Kidney epithelial cell (primary cell): ENCODE data around the gene CCDC138. TPM values are rescaled to one million over a fixed set of nuclear protein-coding genes. Genes with fewer than 3 reads are reported as not detected.

ENCODE experiments used
- DNase-seq: peaks from one replicate; pipeline ENCODE4 v3.0.0-alpha.2; 2010; ENCODE audit warnings: low read depth
- H3K27me3 ChIP-seq: 2 replicates; pipeline ENCODE4 v1.6.0; 2011; ENCODE audit warnings: low read length; ENCODE audit not compliant: control insufficient read depth, insufficient read depth
- H3K36me3 ChIP-seq: 2 replicates; pipeline ENCODE4 v1.5.1; 2011; ENCODE audit warnings: low read length; ENCODE audit not compliant: control insufficient read depth, insufficient read depth
- H3K4me3 ChIP-seq: 2 replicates; pipeline ENCODE4 v1.5.1; 2011; ENCODE audit warnings: low read depth, mild to moderate bottlenecking, control low read depth, low read length
- total RNA-seq: library from RNA; depleted of rRNA; stranded (reverse); fragments of >200 nt; gene quantifications from 2 replicates; pipeline ENCODE4 v1.2.3, GENCODE V29; 2015
- TF ChIP-seq, protein P1 (sequence below): IDR thresholded peaks from 2 replicates; pipeline ENCODE4 v1.5.1; 2011; ENCODE audit warnings: mild to moderate bottlenecking, moderate library complexity, low read length, control low read depth, inconsistent platforms; ENCODE audit not compliant: insufficient read depth, poor library complexity, severe bottlenecking

The CCDC138 gene
- total RNA-seq, 1 donor from 2014 or later: 3.7 TPM

DNA sequence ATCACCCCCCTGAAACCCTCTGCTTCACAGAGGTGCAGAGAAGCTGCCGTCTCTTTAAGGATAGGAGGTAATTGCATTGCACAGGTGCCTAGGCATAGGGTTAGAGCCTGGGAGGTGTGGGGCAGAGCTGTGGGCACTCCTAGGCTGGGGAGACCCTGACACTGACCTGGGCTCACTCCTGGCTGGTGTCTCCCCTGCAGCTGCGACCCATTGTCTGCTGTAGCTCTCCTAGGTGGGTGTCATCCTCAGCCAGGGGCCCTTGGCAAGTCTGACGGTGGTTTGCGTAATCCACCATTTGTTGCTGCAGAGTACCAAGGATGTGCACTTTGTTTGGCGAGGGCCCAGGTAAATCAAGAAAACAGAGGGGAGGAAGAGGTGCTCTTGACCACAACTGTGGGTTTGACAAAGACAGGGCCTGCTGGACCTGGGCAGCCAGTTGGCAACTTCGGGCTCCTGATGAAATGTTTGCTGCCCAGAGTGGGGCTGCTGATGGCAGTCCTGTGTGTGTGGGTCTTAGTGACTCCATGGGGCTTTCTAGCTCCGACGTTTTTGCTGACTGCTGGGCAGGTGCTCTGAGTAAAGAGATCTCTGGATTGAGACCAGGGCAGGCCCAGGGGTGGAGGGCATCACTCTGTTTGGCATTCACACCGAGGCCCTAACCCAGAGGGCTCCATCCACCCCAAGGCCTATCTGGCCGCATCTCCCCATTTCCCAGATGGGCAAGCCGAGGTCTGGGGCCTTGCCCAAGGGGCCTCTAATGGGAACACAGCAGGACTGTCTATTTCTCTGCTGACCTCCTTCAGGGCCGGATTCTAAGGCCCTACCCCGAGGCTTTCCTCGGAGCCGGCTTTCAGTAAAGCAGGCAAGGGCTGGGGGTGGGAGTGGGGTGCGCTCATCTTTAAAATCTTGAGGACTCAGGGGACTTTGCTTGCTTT is 134.8 kb downstream of the CCDC138 start:
- Histone ChIP-seq H3K36me3 (no peaks in the 10 kb centered on the region), H3K27me3 (peaks cover 5% of the 10 kb centered on the region), H3K4me3 (no peak overlapping the region)
- TF ChIP-seq, protein P1, sequence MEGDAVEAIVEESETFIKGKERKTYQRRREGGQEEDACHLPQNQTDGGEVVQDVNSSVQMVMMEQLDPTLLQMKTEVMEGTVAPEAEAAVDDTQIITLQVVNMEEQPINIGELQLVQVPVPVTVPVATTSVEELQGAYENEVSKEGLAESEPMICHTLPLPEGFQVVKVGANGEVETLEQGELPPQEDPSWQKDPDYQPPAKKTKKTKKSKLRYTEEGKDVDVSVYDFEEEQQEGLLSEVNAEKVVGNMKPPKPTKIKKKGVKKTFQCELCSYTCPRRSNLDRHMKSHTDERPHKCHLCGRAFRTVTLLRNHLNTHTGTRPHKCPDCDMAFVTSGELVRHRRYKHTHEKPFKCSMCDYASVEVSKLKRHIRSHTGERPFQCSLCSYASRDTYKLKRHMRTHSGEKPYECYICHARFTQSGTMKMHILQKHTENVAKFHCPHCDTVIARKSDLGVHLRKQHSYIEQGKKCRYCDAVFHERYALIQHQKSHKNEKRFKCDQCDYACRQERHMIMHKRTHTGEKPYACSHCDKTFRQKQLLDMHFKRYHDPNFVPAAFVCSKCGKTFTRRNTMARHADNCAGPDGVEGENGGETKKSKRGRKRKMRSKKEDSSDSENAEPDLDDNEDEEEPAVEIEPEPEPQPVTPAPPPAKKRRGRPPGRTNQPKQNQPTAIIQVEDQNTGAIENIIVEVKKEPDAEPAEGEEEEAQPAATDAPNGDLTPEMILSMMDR: no peak
- DNase-seq: no peak

DNA sequence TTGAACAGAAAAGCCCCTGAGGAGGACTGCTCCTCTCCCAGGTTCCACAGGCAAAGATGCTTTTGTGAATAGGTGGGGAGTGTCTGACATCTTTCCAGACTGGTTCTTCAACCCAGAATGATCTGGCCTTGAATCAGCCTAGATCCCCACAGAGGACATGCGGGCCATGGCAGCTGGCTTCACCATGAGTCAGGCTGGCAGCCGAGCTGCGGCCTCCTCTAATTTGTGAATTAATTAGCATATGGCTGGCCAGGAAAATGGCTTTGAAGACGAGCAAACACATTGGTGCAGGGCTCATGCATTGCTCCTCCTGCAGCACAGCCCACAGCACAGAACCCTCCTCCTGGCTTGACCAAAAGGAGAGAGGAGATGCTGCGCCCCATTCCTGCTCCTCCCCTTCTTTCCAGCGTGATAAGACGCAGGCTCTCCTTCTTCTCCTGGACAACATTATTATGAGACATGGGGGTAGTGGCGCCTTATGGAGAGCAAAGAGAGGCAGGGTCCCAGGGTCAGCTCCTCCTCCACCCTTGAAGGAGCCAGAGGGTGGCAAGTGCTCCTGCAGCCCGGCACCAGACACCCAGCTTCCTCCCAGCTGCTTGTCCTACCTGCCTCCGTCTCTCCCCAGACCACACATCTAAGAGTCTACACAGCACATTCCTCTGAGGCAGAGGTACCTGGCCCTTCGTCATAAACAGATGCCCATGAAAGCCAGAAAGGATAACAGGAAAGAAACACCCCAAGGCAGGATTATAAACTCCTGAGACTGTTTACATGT is 135.8 kb downstream of the CCDC138 start:
- peaks cover 4% of the 10 kb centered on the region for H3K27me3 ChIP-seq
- DNase-seq: no peak
- H3K4me3 ChIP-seq: no peak overlapping the region
- no peaks in the 10 kb centered on the region for H3K36me3 ChIP-seq
- TF ChIP-seq, protein P1: no peak

DNA sequence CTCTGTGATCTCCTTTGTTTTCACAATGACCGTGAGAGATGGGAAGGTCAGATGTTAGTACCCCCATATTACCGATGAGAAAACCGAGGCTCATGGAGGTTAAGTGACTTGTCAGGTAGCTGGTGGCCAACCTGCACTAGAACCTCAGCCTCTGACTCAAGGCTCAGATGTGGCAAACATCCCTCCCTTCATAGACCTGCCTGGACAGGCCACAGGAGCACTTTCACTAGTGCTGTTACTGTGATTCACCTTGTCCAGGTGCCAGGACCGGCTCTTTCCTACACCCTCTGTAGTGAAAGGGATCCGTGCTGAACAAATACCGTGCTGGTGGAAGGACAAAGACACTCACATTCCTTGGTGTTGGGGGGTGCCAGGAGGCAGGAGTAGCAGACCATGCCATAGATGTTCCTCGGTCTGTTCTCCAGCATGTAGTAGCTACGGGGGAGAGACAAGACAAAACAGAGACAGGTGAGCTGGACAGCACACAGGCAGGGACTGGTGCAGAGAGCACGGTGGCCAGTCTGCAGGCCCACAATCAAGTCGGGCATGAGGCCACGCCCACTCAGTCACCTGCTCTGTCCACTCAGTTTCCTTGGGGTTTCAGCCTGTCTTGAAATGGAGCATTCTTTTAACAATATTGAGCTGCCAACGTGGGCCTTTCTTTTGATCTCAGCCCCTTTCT is 136.6 kb downstream of the CCDC138 start:
- H3K27me3 ChIP-seq: peaks cover 4% of the 10 kb centered on the region
- TF ChIP-seq, protein P1: no peak
- no peak overlapping the region for H3K4me3 ChIP-seq
- no peak for DNase-seq
- no peaks in the 10 kb centered on the region for H3K36me3 ChIP-seq

DNA sequence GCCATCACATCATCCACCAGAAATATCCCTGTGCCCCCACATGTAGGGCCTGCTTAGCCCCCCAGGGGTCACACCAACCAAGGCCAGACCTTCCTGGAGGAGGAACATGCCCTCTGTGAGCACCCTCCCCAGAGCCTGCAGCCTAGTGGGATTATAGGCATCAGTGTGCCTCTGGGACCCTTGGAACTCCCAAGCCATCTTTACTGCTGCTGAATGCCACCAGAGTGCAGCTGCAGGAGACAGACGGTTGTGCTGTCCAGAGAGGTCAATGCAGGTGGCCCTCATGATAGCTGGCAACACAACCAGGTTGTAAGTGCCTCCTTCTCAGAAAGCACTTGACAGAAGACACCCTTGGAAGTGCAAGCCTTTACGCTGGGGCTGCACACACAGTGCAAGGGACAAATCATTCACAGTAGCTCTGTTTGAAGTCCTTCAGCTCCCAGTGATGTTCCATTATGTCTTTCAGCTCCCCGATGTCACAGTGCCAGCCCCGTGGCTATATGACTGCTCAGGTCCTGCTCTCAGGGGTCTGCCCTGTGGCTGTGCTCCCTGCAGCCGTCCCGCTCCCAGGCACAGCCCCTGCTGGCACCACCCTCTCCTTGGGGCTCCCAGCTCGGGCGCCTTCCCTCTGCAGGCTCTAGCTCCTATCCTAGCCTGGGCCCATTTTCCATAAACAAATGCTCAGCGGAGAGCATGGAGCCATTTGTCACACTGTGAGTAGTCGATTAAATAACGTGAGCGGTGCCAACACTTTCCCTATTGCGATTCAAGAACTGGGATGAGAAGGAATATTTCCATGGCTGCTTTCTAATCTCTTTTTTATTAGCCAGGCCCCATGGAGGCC is 137.4 kb downstream of the CCDC138 start:
- H3K27me3 ChIP-seq: peaks cover 4% of the 10 kb centered on the region
- TF ChIP-seq, protein P1: no peak
- no peaks in the 10 kb centered on the region for H3K36me3 ChIP-seq
- DNase-seq: no peak
- H3K4me3 ChIP-seq: no peak overlapping the region

DNA sequence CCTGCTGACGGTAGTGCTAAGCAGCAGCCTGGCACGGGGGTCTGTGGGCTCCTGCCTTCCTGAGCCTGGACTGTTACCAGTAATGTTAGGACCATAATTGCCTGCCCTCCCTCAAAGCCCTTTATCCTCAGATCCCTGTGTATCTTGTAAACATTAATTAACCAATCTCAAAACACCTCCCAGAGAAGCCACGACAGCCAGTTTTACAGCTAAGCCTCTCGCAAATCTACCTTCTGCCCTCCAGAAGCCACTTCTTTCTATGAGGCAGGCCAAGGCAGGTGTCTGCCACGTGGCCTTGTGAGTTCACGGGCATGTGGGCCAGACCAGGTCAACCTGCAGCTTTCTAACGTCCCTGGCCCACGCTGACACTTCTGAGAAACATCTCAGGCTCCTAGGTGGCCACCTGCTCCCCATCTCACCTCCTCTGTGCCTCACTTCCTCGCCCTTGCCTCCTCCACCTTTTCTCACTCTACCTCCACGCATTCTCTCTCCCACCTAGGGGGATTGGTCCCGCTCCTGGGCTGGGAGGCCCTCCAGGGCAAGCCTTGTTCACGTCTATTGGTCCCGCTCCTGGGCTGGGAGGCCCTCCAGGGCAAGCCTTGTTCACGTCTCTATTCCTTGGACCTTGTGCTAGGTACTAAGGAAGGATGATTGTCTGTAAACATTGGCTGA is 138.1 kb downstream of the CCDC138 start:
- H3K27me3 ChIP-seq: peaks cover 4% of the 10 kb centered on the region
- no peak for DNase-seq
- no peak overlapping the region for H3K4me3 ChIP-seq
- no peaks in the 10 kb centered on the region for H3K36me3 ChIP-seq
- TF ChIP-seq, protein P1: no peak
